Chondrocyte (in vitro differentiated cells): Measurements from ENCODE around the gene CNNM4. TPM values are rescaled to one million over a fixed set of nuclear protein-coding genes. Genes with fewer than 3 reads are reported as not detected.

ENCODE experiments used
- DNase-seq: peaks from one replicate; pipeline ENCODE4 v3.0.0; 2021; ENCODE audit warnings: mixed read lengths, low spot score
- H3K27ac Mint-ChIP-seq: one replicate; pipeline ENCODE4 v1.8.0; 2021; ENCODE audit warnings: mild to moderate bottlenecking, moderate library complexity, mixed read lengths; ENCODE audit not compliant: unreplicated experiment
- H3K27me3 Mint-ChIP-seq: 2 replicates; pipeline ENCODE4 v1.8.0; 2021; ENCODE audit warnings: low read depth, mixed read lengths
- H3K36me3 Mint-ChIP-seq: 2 replicates; pipeline ENCODE4 v1.8.0; 2021; ENCODE audit warnings: low read depth, mixed read lengths
- H3K4me1 Mint-ChIP-seq: 2 replicates; pipeline ENCODE4 v1.8.0; 2021; ENCODE audit warnings: low read depth, mild to moderate bottlenecking, mixed read lengths
- H3K4me3 Mint-ChIP-seq: one replicate; pipeline ENCODE4 v1.8.0; 2021; ENCODE audit warnings: mild to moderate bottlenecking, moderate library complexity, mixed read lengths; ENCODE audit not compliant: unreplicated experiment
- H3K9me3 Mint-ChIP-seq: 2 replicates; pipeline ENCODE4 v1.8.0; 2021; ENCODE audit warnings: low read depth, mixed read lengths
- CTCF ChIP-seq: fragments of 200-600 bp; sonication (generic); IDR thresholded peaks from 2 replicates; pipeline ENCODE4 v1.5.0; 2021; ENCODE audit warnings: antibody characterized with exemption, mild to moderate bottlenecking, moderate library complexity
- total RNA-seq: library from RNA; stranded (reverse); gene quantifications from 3 replicates; pipeline ENCODE4 v1.2.1, GENCODE V29; 2021

Gene CNNM4
- total RNA-seq, 1 donor from 2014 or later, result 7.6 TPM

- TF ChIP-seq CTCF, result no peak
- H3K4me3 Mint-ChIP-seq, result no peak overlapping the region
- no peaks in the 10 kb centered on the region for H3K27me3 Mint-ChIP-seq
- H3K36me3 Mint-ChIP-seq, result peaks cover 9% of the 10 kb centered on the region
- H3K27ac Mint-ChIP-seq, result no peak overlapping the region
- DNase-seq, result no peak
- H3K9me3 Mint-ChIP-seq, result no peaks in the 10 kb centered on the region
- no peaks in the 10 kb centered on the region for H3K4me1 Mint-ChIP-seq
These were observed 86.1 kb downstream of the CNNM4 start for GRCh38 chr2:96846825-96847224.

GRCh38 chr2:96847586-96847985, 86.9 kb downstream of the CNNM4 start:
- Mint-ChIP-seq H3K27ac (no peak overlapping the region), H3K27me3 (no peaks in the 10 kb centered on the region), H3K4me1 (no peaks in the 10 kb centered on the region), H3K36me3 (peaks cover 7% of the 10 kb centered on the region), H3K9me3 (no peaks in the 10 kb centered on the region), H3K4me3 (no peak overlapping the region)
- no peak for DNase-seq
- TF ChIP-seq CTCF, result no peak

- TF ChIP-seq CTCF, result no peak
- Mint-ChIP-seq H3K4me3 (no peak overlapping the region), H3K27ac (no peak overlapping the region), H3K36me3 (peaks cover 11% of the 10 kb centered on the region), H3K27me3 (no peaks in the 10 kb centered on the region), H3K4me1 (no peaks in the 10 kb centered on the region), H3K9me3 (no peaks in the 10 kb centered on the region)
- DNase-seq, result peak; percentile 58
These were observed 87.6 kb downstream of the CNNM4 start for GRCh38 chr2:96848264-96848663.

- DNase-seq, result no peak
- peaks cover 12% of the 10 kb centered on the region for H3K4me1 Mint-ChIP-seq
- no peaks in the 10 kb centered on the region for H3K27me3 Mint-ChIP-seq
- peaks cover 10% of the 10 kb centered on the region for H3K36me3 Mint-ChIP-seq
- TF ChIP-seq CTCF, result no peak
- H3K4me3 Mint-ChIP-seq, result no peak overlapping the region
- no peaks in the 10 kb centered on the region for H3K9me3 Mint-ChIP-seq
- no peak overlapping the region for H3K27ac Mint-ChIP-seq
These were observed 92.0 kb downstream of the CNNM4 start for GRCh38 chr2:96852667-96853066.

GRCh38 chr2:96853321-96853720, 92.6 kb downstream of the CNNM4 start:
- H3K4me3 Mint-ChIP-seq, result no peak overlapping the region
- H3K36me3 Mint-ChIP-seq, result peaks cover 8% of the 10 kb centered on the region
- H3K27me3 Mint-ChIP-seq, result no peaks in the 10 kb centered on the region
- H3K9me3 Mint-ChIP-seq, result no peaks in the 10 kb centered on the region
- TF ChIP-seq CTCF, result no peak
- peaks cover 12% of the 10 kb centered on the region for H3K4me1 Mint-ChIP-seq
- no peak for DNase-seq
- no peak overlapping the region for H3K27ac Mint-ChIP-seq
